Urothelium cell line (cell line): ENCODE measurements around the gene DNAH7.
A peak's percentile ranks its signal among the peaks of the same experiment; 100 is the strongest.
"Not testable (repeated sequence)": the region's sequence is repeated elsewhere in the genome, so short reads cannot be mapped to it uniquely, and the experiment has no call there.

Experiments used
- DNase-seq: peaks from one replicate; pipeline ENCODE4 v3.0.0; 2011; ENCODE audit warnings: low spot score, mixed read lengths
- FAIRE-seq: peaks from 2 replicates; lab custom pipeline; 2011; peaks lifted over from hg19 to GRCh38; lab: Jason Lieb, UNC

The DNAH7 gene

GRCh38 chr2:195734395-195734794 lies 334.2 kb downstream of the DNAH7 start:
- no peak for FAIRE-seq
- no peak for DNase-seq

GRCh38 chr2:195733831-195734230 lies 334.8 kb downstream of the DNAH7 start:
- FAIRE-seq (no peak), DNase-seq (no peak)

GRCh38 chr2:195732574-195732973 lies 336.1 kb downstream of the DNAH7 start:
- no peak for DNase-seq
- FAIRE-seq: no peak

GRCh38 chr2:195730912-195731311 lies 337.7 kb downstream of the DNAH7 start:
- no peak for FAIRE-seq
- DNase-seq: no peak

GRCh38 chr2:195727106-195727505 lies 341.5 kb downstream of the DNAH7 start:
- DNase-seq: no peak
- FAIRE-seq: no peak

- no peak for DNase-seq
- FAIRE-seq: no peak
Observed at GRCh38 chr2:195722075-195722474, 346.6 kb downstream of the DNAH7 start.

GRCh38 chr2:195721042-195721441 lies 347.6 kb downstream of the DNAH7 start:
- FAIRE-seq (no peak), DNase-seq (no peak)

- FAIRE-seq (no peak), DNase-seq (no peak)
Observed at GRCh38 chr2:195716466-195716865, 352.2 kb downstream of the DNAH7 start.

- no peak for FAIRE-seq
- DNase-seq: no peak
Observed at GRCh38 chr2:195711478-195711877, 357.2 kb downstream of the DNAH7 start.

GRCh38 chr2:195709901-195710806 lies 358.5 kb downstream of the DNAH7 start:
- no peak for DNase-seq
- no peak for FAIRE-seq

- no peak for DNase-seq
- no peak for FAIRE-seq
Observed at GRCh38 chr2:195706161-195706900, 362.3 kb downstream of the DNAH7 start.

GRCh38 chr2:195700480-195700879 lies 368.2 kb downstream of the DNAH7 start:
- FAIRE-seq (no peak), DNase-seq (no peak)

GRCh38 chr2:195697681-195698220 lies 370.9 kb downstream of the DNAH7 start:
- no peak for DNase-seq
- FAIRE-seq: no peak

- FAIRE-seq: no peak
- no peak for DNase-seq
Observed at GRCh38 chr2:195696012-195696411, 372.6 kb downstream of the DNAH7 start.

- DNase-seq: peak; percentile 5
- no peak for FAIRE-seq
Observed at GRCh38 chr2:195695002-195695631, 373.5 kb downstream of the DNAH7 start.

GRCh38 chr2:195694553-195694952 lies 374.1 kb downstream of the DNAH7 start:
- DNase-seq (no peak), FAIRE-seq (no peak)

GRCh38 chr2:195692531-195692930 lies 376.1 kb downstream of the DNAH7 start:
- not testable (repeated sequence) for FAIRE-seq

More at GRCh38 chr2:195692531-195692930, 376.1 kb downstream of the DNAH7 start:
- not testable (repeated sequence) for DNase-seq
